Fibroblast of mammary gland (primary cell): Measurements from ENCODE around the gene CNDP1.

Experiments
- DNase-seq: peaks from one replicate; pipeline ENCODE4 v3.0.0-alpha.2; 2010; ENCODE audit warnings: low read depth
- H3K4me3 ChIP-seq: 2 replicates; pipeline ENCODE4 v1.5.1; 2011; ENCODE audit warnings: low read depth, mild to moderate bottlenecking, low read length, moderate library complexity; ENCODE audit not compliant: control insufficient read depth
- CTCF ChIP-seq: conservative IDR thresholded peaks from 2 replicates; pipeline ENCODE4 v1.5.1; 2011; ENCODE audit warnings: low read depth, low read length, inconsistent platforms; ENCODE audit not compliant: control insufficient read depth, insufficient read depth

CNDP1 gene

GRCh38 chr18:74506448-74507084 is 27.7 kb upstream of the CNDP1 start:
- peak; percentile 49 for DNase-seq
- no peak for TF ChIP-seq CTCF
- H3K4me3 ChIP-seq: no peak overlapping the region

DNA sequence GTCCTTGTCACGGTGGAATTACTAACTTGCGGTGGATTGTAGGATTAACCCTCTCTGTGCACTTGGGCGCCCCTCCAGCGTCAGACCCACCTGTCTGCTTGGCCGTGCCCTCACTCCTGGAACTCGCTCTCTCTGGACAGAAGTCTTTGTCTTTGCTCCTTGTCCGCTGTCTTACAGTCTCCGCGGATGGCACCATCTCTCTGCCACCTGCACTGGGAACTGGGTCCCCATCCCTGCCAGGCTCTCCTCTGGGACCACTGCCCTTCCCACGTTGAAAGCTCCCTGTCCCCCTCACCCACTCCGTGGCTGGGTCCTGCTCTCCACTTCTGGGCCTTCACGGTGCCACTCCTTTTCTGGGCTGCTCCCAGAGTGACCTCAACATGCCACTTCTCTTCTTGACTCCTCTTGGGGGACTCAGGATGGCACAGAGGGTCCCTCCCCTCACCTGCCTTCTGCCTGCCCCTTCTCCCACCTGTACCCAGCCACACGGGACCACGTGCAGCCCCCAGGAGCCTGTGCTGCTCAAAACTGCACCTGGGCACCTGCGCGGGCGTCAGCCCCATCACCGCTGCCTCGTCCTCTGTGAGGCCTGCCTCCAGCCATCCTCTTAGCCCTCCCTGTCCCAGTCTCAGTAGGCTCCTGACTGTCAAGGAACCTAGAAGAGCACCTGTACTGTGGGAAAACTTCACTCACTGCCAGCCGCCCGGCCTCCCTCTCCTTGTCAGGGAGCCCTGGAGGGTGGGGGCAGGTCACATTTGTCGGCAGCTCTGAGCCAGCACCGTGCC is 27.0 kb upstream of the CNDP1 start:
- no peak overlapping the region for H3K4me3 ChIP-seq
- no peak for TF ChIP-seq CTCF

DNA sequence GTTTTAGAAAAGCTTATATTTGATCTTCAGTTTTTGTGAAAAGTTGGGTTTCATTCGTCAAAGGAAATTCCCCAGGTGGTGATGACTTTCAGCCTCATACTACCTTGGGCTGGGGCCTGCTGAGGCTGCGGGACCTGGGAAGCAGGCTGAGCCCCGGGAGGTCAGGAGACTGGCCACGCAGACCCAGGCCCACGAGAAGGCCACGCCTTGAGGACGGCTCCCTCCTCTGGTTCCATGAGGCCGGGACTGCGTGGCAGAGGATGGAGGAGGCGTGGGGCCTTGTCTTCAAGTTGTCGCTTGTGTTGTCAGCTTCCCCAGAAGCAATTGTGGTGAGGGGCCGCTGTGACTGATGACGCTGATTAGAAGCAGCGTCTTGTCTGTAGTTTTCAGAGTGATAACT is 26.4 kb upstream of the CNDP1 start:
- TF ChIP-seq CTCF: no peak
- DNase-seq: no peak
- no peak overlapping the region for H3K4me3 ChIP-seq

More for the DNA sequence above, 27.0 kb upstream of the CNDP1 start:
- DNase-seq: no peak

DNA sequence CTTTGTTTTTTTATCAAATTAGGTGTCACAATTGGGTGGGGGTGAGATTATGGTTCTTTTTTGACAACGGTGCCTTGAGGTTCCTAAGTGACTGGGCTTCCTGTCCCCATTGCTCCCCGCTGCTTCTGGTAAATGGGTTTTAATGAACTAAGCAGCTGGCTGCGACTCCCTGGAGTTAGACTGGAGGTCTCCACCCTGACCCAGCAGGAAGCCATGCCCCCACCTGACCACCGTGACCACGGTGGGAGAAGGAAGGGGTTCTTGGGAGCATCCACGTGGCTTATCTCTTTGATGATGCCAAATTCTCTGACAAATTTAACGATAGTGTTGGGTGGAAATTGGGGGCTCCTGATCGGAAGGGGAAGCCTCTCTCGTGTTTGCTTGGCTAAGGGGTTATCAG is 25.9 kb upstream of the CNDP1 start:
- no peak overlapping the region for H3K4me3 ChIP-seq
- DNase-seq: no peak
- TF ChIP-seq CTCF: no peak

DNA sequence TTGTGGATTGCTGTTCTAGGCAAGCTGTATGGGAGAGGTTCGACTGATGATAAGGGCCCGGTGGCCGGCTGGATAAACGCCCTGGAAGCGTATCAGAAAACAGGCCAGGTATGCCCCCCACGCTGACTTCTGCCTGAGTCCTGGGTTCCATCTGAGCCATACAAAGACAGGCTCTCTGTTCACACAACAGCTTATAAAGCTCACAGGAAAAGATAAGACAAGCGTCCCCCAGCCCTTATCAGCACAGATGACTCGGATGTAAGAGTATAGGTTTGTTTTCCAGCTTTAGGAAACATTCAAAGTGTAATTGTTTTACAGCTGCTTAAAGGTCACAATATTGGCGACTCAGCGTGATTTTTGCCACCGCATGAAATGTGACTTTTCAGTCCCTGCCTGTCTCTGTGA is 25.5 kb upstream of the CNDP1 start:
- H3K4me3 ChIP-seq: no peak overlapping the region
- DNase-seq: no peak
- TF ChIP-seq CTCF: no peak

GRCh38 chr18:74509856-74510769 is 24.2 kb upstream of the CNDP1 start:
- TF ChIP-seq CTCF: no peak
- H3K4me3 ChIP-seq: no peak overlapping the region
- DNase-seq: no peak
